ENCODE data around the gene MDN1. TPM values are rescaled to one million over a fixed set of nuclear protein-coding genes. Genes with fewer than 3 reads are reported as not detected.
"Not testable (repeated sequence)": the region's sequence is repeated elsewhere in the genome, so short reads cannot be mapped to it uniquely, and the experiment has no call there.

MDN1 gene
- total RNA-seq, 1 experiment from 2014 or later: 53.2 TPM

DNA sequence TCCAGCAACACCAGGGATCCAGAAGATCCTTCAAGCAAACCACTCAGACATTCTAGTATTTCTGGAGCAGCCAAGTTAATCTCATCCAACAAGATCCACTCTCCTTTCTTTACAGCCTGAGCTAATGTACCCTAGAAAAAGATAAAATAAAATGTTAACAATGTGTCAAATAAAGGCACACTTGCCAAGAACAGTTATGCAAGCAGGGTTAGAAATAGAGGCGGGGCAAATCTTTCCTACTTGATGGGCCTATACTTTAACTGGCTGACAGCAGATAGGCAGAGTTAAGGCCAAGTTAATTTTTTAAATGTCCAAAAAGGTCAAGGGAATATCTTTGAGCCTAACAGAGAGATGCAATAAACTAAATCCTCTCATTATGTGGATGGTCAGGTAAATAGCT lies 60.8 kb downstream of the MDN1 start:
- no peak overlapping the region for H3K4me3 ChIP-seq (ENCODE audit: insufficient read depth, low read depth, low read length)
- H3K27me3 ChIP-seq (ENCODE audit: control insufficient read depth, insufficient read depth, low read length): no peaks in the 10 kb centered on the region
- peaks cover 32% of the 10 kb centered on the region for H3K36me3 ChIP-seq (replicated peaks; ENCODE audit: control insufficient read depth, insufficient read depth, low read length)
- DNase-seq: no peak

GRCh38 chr6:89750338-89750737 lies 69.3 kb downstream of the MDN1 start:
- no peak for DNase-seq
- Histone ChIP-seq H3K27me3 (ENCODE audit: control insufficient read depth, insufficient read depth, low read length) (no peaks in the 10 kb centered on the region), H3K4me3 (ENCODE audit: insufficient read depth, low read depth, low read length) (no peak overlapping the region), H3K36me3 (replicated peaks; ENCODE audit: control insufficient read depth, insufficient read depth, low read length) (peaks cover 49% of the 10 kb centered on the region)

- H3K27me3 ChIP-seq (ENCODE audit: control insufficient read depth, insufficient read depth, low read length): no peaks in the 10 kb centered on the region
- no peak for DNase-seq
- peaks cover 51% of the 10 kb centered on the region for H3K36me3 ChIP-seq (replicated peaks; ENCODE audit: control insufficient read depth, insufficient read depth, low read length)
- no peak overlapping the region for H3K4me3 ChIP-seq (ENCODE audit: insufficient read depth, low read depth, low read length)
These were observed 69.7 kb downstream of the MDN1 start for GRCh38 chr6:89749918-89750317.

DNA sequence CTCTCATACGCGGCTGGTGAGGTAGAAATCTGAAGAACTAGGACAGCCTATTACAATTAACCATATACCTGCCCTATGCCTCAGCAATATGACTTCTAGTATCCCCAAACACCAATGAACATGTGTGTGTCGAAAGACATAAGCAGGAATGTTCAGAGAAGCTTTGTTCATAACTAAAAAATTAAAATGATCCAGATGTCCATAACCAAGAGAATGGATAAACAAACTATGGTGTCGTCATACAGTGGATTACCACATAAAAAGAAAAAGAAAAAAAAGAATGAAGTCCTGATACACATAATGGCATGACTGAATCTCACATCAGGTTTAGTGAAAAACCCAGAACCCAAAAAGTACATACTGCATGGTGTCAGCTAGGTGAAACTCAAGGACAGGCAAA lies 73.9 kb downstream of the MDN1 start:
- no peak for DNase-seq
- Histone ChIP-seq H3K27me3 (ENCODE audit: control insufficient read depth, insufficient read depth, low read length) (no peaks in the 10 kb centered on the region), H3K4me3 (ENCODE audit: insufficient read depth, low read depth, low read length) (no peak overlapping the region), H3K36me3 (replicated peaks; ENCODE audit: control insufficient read depth, insufficient read depth, low read length) (peaks cover 53% of the 10 kb centered on the region)

- Histone ChIP-seq H3K36me3 (replicated peaks; ENCODE audit: control insufficient read depth, insufficient read depth, low read length) (peaks cover 53% of the 10 kb centered on the region), H3K27me3 (ENCODE audit: control insufficient read depth, insufficient read depth, low read length) (no peaks in the 10 kb centered on the region), H3K4me3 (ENCODE audit: insufficient read depth, low read depth, low read length) (no peak overlapping the region)
- no peak for DNase-seq
These were observed 74.5 kb downstream of the MDN1 start for GRCh38 chr6:89745096-89745495.

DNA sequence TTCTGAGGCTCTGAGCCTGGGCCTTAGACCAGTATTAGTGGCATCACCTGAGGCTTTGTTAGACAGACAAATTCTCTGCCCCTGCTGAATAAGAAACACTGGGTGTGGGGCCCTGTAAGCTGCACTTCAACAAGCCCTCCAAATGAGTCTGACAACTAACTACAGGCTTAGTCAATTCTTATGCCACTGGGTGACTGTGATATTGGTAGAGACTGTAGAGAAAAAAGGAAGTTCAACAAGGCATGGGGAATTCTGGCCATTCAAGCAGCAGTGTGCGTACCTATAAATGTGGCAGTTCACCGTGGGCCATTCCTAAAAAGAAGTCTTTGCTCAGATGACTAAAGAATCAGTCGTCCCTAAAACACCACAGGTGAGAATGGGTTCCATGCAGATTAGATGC lies 82.7 kb downstream of the MDN1 start:
- DNase-seq: no peak
- Histone ChIP-seq H3K4me3 (ENCODE audit: insufficient read depth, low read depth, low read length) (no peak overlapping the region), H3K27me3 (ENCODE audit: control insufficient read depth, insufficient read depth, low read length) (no peaks in the 10 kb centered on the region), H3K36me3 (replicated peaks; ENCODE audit: control insufficient read depth, insufficient read depth, low read length) (peaks cover 50% of the 10 kb centered on the region)

GRCh38 chr6:89734526-89734925 lies 85.1 kb downstream of the MDN1 start:
- DNase-seq: no peak
- H3K36me3 ChIP-seq (replicated peaks; ENCODE audit: control insufficient read depth, insufficient read depth, low read length): peaks cover 49% of the 10 kb centered on the region

DNA sequence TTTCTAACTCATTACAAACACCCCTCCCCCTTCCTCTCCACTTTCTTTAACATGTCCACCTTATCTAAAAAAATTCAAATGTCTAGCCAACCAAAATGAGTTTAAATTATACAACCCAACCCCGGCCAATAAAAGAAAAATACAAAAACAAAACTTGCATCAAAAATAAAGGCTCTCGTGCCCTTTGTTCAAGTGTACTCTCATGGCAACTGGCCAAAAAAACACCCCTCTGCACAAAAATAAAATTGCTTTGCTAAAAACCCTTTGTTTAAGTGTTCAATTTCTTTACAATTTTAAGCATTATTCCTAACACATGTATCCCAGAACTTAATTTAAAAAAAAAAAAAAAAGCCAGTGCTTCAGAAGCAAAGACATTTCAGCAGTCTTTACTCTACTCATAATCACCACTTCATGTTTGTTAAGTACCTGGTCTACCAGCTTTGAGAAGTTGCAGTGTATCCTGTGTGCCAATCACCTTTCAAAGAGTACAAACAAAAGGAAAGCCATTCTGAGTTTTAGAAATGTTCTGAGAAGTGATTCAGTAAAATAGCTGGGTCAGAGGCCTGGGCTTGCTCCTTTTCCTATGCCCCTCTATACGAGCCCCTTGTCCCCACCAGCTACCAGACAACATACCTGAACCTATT lies 87.5 kb downstream of the MDN1 start:
- Histone ChIP-seq H3K27me3 (ENCODE audit: control insufficient read depth, insufficient read depth, low read length) (no peaks in the 10 kb centered on the region), H3K36me3 (replicated peaks; ENCODE audit: control insufficient read depth, insufficient read depth, low read length) (peaks cover 41% of the 10 kb centered on the region), H3K4me3 (ENCODE audit: insufficient read depth, low read depth, low read length) (no peak overlapping the region)
- DNase-seq: no peak

More at GRCh38 chr6:89734526-89734925, 85.1 kb downstream of the MDN1 start:
- Histone ChIP-seq H3K27me3 (ENCODE audit: control insufficient read depth, insufficient read depth, low read length) (no peaks in the 10 kb centered on the region), H3K4me3 (ENCODE audit: insufficient read depth, low read depth, low read length) (no peak overlapping the region)

DNA sequence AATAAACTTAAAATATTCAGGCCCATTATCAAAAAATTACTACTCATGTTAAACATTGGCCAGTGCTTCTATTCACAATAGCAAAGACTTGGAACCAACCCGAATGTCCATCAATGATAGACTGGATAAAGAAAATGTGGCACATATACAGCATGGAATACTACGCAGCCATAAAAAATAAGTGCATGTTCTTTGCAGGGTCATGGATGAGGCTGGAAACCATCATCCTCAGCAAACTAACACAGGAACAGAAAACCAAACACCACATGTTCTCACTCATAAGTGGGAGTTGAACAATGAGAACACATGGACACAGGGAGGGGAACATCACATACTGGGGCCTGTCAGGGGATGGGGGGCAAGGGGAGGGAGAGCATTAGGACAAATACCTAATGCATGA lies 88.3 kb downstream of the MDN1 start:
- H3K4me3 ChIP-seq (ENCODE audit: insufficient read depth, low read depth, low read length); DNase-seq; H3K27me3 ChIP-seq (ENCODE audit: control insufficient read depth, insufficient read depth, low read length): not testable (repeated sequence)
- peaks cover 42% of the 10 kb centered on the region for H3K36me3 ChIP-seq (replicated peaks; ENCODE audit: control insufficient read depth, insufficient read depth, low read length)

GRCh38 chr6:89729818-89730217 lies 89.8 kb downstream of the MDN1 start:
- H3K36me3 ChIP-seq (replicated peaks; ENCODE audit: control insufficient read depth, insufficient read depth, low read length): peaks cover 49% of the 10 kb centered on the region
- no peak for DNase-seq
- H3K27me3 ChIP-seq (ENCODE audit: control insufficient read depth, insufficient read depth, low read length): no peaks in the 10 kb centered on the region
- H3K4me3 ChIP-seq (ENCODE audit: insufficient read depth, low read depth, low read length): no peak overlapping the region

- no peaks in the 10 kb centered on the region for H3K27me3 ChIP-seq (ENCODE audit: control insufficient read depth, insufficient read depth, low read length)
- H3K36me3 ChIP-seq (replicated peaks; ENCODE audit: control insufficient read depth, insufficient read depth, low read length): peaks cover 49% of the 10 kb centered on the region
- no peak overlapping the region for H3K4me3 ChIP-seq (ENCODE audit: insufficient read depth, low read depth, low read length)
- DNase-seq: no peak
These were observed 92.1 kb downstream of the MDN1 start for GRCh38 chr6:89727501-89727900.

DNA sequence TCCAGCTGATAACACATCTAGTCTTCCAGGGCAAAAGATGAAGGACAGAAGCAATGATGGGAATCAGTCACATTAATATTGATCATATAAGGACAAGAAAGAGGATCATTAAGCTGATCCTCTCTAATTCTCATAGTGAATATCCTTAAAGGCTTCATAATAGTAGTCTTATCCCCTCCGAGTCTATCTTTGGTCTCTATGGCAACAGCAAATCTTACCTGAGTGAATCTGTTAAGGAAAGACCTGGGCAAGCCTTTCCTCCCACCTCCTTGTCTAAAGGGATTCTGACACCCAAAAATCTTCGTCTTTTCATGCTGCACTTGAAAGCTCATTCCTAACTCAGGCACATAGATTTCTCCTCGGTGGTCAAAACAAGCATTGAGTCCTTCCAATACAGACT lies 94.6 kb downstream of the MDN1 start:
- H3K4me3 ChIP-seq (ENCODE audit: insufficient read depth, low read depth, low read length): no peak overlapping the region
- H3K36me3 ChIP-seq (replicated peaks; ENCODE audit: control insufficient read depth, insufficient read depth, low read length): peaks cover 50% of the 10 kb centered on the region
- DNase-seq: no peak
- H3K27me3 ChIP-seq (ENCODE audit: control insufficient read depth, insufficient read depth, low read length): no peaks in the 10 kb centered on the region

GRCh38 chr6:89723046-89723445 lies 96.5 kb downstream of the MDN1 start:
- DNase-seq: no peak
- Histone ChIP-seq H3K36me3 (replicated peaks; ENCODE audit: control insufficient read depth, insufficient read depth, low read length) (peaks cover 54% of the 10 kb centered on the region), H3K27me3 (ENCODE audit: control insufficient read depth, insufficient read depth, low read length) (no peaks in the 10 kb centered on the region), H3K4me3 (ENCODE audit: insufficient read depth, low read depth, low read length) (no peak overlapping the region)

- DNase-seq: no peak
These were observed 103.1 kb downstream of the MDN1 start for GRCh38 chr6:89716532-89716931.

GRCh38 chr6:89711801-89712200 lies 107.8 kb downstream of the MDN1 start:
- Histone ChIP-seq H3K36me3 (replicated peaks; ENCODE audit: control insufficient read depth, insufficient read depth, low read length) (peaks cover 79% of the 10 kb centered on the region), H3K27me3 (ENCODE audit: control insufficient read depth, insufficient read depth, low read length) (no peaks in the 10 kb centered on the region), H3K4me3 (ENCODE audit: insufficient read depth, low read depth, low read length) (no peak overlapping the region)
- no peak for DNase-seq

More at GRCh38 chr6:89716532-89716931, 103.1 kb downstream of the MDN1 start:
- Histone ChIP-seq H3K36me3 (replicated peaks; ENCODE audit: control insufficient read depth, insufficient read depth, low read length) (peaks cover 71% of the 10 kb centered on the region), H3K4me3 (ENCODE audit: insufficient read depth, low read depth, low read length) (no peak overlapping the region), H3K27me3 (ENCODE audit: control insufficient read depth, insufficient read depth, low read length) (no peaks in the 10 kb centered on the region)

- Histone ChIP-seq H3K36me3 (replicated peaks; ENCODE audit: control insufficient read depth, insufficient read depth, low read length) (peaks cover 71% of the 10 kb centered on the region), H3K27me3 (ENCODE audit: control insufficient read depth, insufficient read depth, low read length) (no peaks in the 10 kb centered on the region), H3K4me3 (ENCODE audit: insufficient read depth, low read depth, low read length) (no peak overlapping the region)
- DNase-seq: no peak
These were observed 111.3 kb downstream of the MDN1 start for GRCh38 chr6:89708316-89708715.
